ENCODE data around the gene ANKFN1. TPM values are rescaled to one million over a fixed set of nuclear protein-coding genes. Genes with fewer than 3 reads are reported as not detected.

ANKFN1 gene
- total RNA-seq, 6 experiments from 2014 or later: 0.07 to 0.81 (median 0.45) TPM

GRCh38 chr17:56445692-56446411, 292.6 kb downstream of the ANKFN1 start:
- TF ChIP-seq, protein P1, sequence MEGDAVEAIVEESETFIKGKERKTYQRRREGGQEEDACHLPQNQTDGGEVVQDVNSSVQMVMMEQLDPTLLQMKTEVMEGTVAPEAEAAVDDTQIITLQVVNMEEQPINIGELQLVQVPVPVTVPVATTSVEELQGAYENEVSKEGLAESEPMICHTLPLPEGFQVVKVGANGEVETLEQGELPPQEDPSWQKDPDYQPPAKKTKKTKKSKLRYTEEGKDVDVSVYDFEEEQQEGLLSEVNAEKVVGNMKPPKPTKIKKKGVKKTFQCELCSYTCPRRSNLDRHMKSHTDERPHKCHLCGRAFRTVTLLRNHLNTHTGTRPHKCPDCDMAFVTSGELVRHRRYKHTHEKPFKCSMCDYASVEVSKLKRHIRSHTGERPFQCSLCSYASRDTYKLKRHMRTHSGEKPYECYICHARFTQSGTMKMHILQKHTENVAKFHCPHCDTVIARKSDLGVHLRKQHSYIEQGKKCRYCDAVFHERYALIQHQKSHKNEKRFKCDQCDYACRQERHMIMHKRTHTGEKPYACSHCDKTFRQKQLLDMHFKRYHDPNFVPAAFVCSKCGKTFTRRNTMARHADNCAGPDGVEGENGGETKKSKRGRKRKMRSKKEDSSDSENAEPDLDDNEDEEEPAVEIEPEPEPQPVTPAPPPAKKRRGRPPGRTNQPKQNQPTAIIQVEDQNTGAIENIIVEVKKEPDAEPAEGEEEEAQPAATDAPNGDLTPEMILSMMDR (IDR thresholded peaks at IDR 0.05): no peak
- Mint-ChIP-seq H3K27me3 (ENCODE audit: insufficient read depth) (no peaks in the 10 kb centered on the region), H3K36me3 (ENCODE audit: low read depth) (no peaks in the 10 kb centered on the region), H3K27ac (no peak overlapping the region), H3K9me3 (no peaks in the 10 kb centered on the region), H3K4me1 (ENCODE audit: low read depth) (peaks cover 52% of the 10 kb centered on the region), H3K4me3 (no peak overlapping the region)
- DNase-seq: no peak

GRCh38 chr17:56447171-56447570, 293.9 kb downstream of the ANKFN1 start:
- Mint-ChIP-seq H3K27ac (no peak overlapping the region), H3K4me1 (ENCODE audit: low read depth) (peaks cover 52% of the 10 kb centered on the region), H3K36me3 (ENCODE audit: low read depth) (no peaks in the 10 kb centered on the region), H3K4me3 (no peak overlapping the region), H3K27me3 (ENCODE audit: insufficient read depth) (no peaks in the 10 kb centered on the region), H3K9me3 (no peaks in the 10 kb centered on the region)
- no peak for DNase-seq
- TF ChIP-seq, protein P1 (IDR thresholded peaks at IDR 0.05): no peak

DNA sequence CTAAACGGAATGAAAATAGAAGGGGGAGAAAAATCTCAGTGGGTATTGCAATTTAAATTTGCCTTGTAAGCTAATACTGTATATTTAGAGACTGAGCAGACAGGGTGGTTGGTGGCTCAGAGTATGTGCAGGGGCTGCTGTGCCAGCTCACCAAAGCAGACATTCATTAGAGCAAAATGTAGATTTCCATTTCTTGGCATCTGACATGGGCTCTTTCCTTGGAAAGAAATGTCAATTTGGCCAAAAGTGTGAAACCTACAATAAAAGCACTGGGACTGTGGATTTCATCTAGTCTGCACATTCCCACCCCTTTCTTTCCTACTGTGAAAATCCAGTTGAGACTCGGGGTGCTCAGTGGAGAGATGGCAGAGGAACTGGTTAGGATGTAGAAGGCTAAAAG, 295.1 kb downstream of the ANKFN1 start:
- Mint-ChIP-seq H3K27me3 (ENCODE audit: insufficient read depth) (peaks cover 2% of the 10 kb centered on the region; the same call in 1 of the 2 replicates), H3K36me3 (ENCODE audit: low read depth) (no peaks in the 10 kb centered on the region), H3K4me3 (no peak overlapping the region), H3K27ac (no peak overlapping the region), H3K4me1 (ENCODE audit: low read depth) (peaks cover 40% of the 10 kb centered on the region), H3K9me3 (no peaks in the 10 kb centered on the region)
- no peak for DNase-seq
- TF ChIP-seq, protein P1 (IDR thresholded peaks at IDR 0.05): no peak

- H3K27ac Mint-ChIP-seq: no peak overlapping the region
- peaks cover 2% of the 10 kb centered on the region; the same call in 1 of the 2 replicates for H3K27me3 Mint-ChIP-seq (ENCODE audit: insufficient read depth)
- TF ChIP-seq, protein P1 (IDR thresholded peaks at IDR 0.05): no peak
- H3K4me3 Mint-ChIP-seq: no peak overlapping the region
- DNase-seq: no peak
- peaks cover 33% of the 10 kb centered on the region for H3K4me1 Mint-ChIP-seq (ENCODE audit: low read depth)
- H3K9me3 Mint-ChIP-seq: no peaks in the 10 kb centered on the region
- H3K36me3 Mint-ChIP-seq (ENCODE audit: low read depth): no peaks in the 10 kb centered on the region
These were observed 295.9 kb downstream of the ANKFN1 start for GRCh38 chr17:56449176-56449575.

- H3K9me3 Mint-ChIP-seq: no peaks in the 10 kb centered on the region
- peak; percentile 7 for DNase-seq
- H3K27ac Mint-ChIP-seq: no peak overlapping the region
- H3K36me3 Mint-ChIP-seq (ENCODE audit: low read depth): no peaks in the 10 kb centered on the region
- H3K27me3 Mint-ChIP-seq (ENCODE audit: insufficient read depth): peaks cover 2% of the 10 kb centered on the region; the same call in 1 of the 2 replicates
- peaks cover 24% of the 10 kb centered on the region for H3K4me1 Mint-ChIP-seq (ENCODE audit: low read depth)
- TF ChIP-seq, protein P1 (IDR thresholded peaks at IDR 0.05): no peak
- no peak overlapping the region for H3K4me3 Mint-ChIP-seq
These were observed 298.4 kb downstream of the ANKFN1 start for GRCh38 chr17:56451629-56452028.

All from HFFc6 (cell line).